ENCODE measurements around the gene TEX26. TPM values are rescaled to one million over a fixed set of nuclear protein-coding genes. Genes with fewer than 3 reads are reported as not detected.

TEX26 gene
- total RNA-seq, 2 experiments from 2014 or later, result not detected

- Histone ChIP-seq H3K9me3 (ENCODE audit: control insufficient read depth in 1 of 2, insufficient read depth in 1 of 2, low read length in 2 of 2) (peaks cover 0 to 6% of the 10 kb centered on the region in 2 experiments), H3K27ac (ENCODE audit: low read depth in 1 of 2, low read length in 2 of 2) (no peak overlapping the region), H3K4me3 (ENCODE audit: low read length) (no peak overlapping the region), H3K4me1 (ENCODE audit: insufficient read depth, low read length) (no peaks in the 10 kb centered on the region), H3K27me3 (ENCODE audit: control insufficient read depth in 1 of 2, insufficient read depth in 2 of 2, low read length in 2 of 2) (peaks cover 0 to 4% of the 10 kb centered on the region in 2 experiments), H3K36me3 (ENCODE audit: insufficient read depth, low read length) (no peaks in the 10 kb centered on the region)
- ATAC-seq (ENCODE audit: poor library complexity) (no peak), DNase-seq (no peak)
- ChIA-PET CTCF (no interaction called here), POLR2A (no interaction called here)
- H3K27me3 Mint-ChIP-seq, result peaks cover 44% of the 10 kb centered on the region
- no peaks in the 10 kb centered on the region for H3K36me3 Mint-ChIP-seq (ENCODE audit: low read depth)
- no peak overlapping the region for H3K27ac Mint-ChIP-seq
- H3K4me1 Mint-ChIP-seq (ENCODE audit: low read depth), result no peaks in the 10 kb centered on the region
- intact Hi-C loops (cut with DNase I, micrococcal nuclease), result no loop called here
- no peaks in the 10 kb centered on the region for H3K9me3 Mint-ChIP-seq
- no peak overlapping the region for H3K4me3 Mint-ChIP-seq
- no peak for TF ChIP-seq CTCF (IDR thresholded peaks at IDR 0.05)
These were observed 88.5 kb downstream of the TEX26 start for GRCh38 chr13:31020996-31021395.

- POLR2A ChIA-PET, result no interaction called here
- Mint-ChIP-seq H3K4me3 (no peak overlapping the region), H3K9me3 (no peaks in the 10 kb centered on the region), H3K4me1 (ENCODE audit: low read depth) (no peaks in the 10 kb centered on the region), H3K27me3 (peaks cover 44% of the 10 kb centered on the region), H3K36me3 (ENCODE audit: low read depth) (no peaks in the 10 kb centered on the region), H3K27ac (no peak overlapping the region)
- no peak for DNase-seq
- intact Hi-C loops (cut with DNase I, micrococcal nuclease), result no loop called here
- CTCF ChIA-PET, result no interaction called here
- no peak for TF ChIP-seq CTCF (IDR thresholded peaks at IDR 0.05)
- no peak overlapping the region for H3K27ac ChIP-seq (ENCODE audit: low read depth in 1 of 2, low read length in 2 of 2)
- no peak for ATAC-seq (ENCODE audit: poor library complexity)
- H3K36me3 ChIP-seq (ENCODE audit: insufficient read depth, low read length), result no peaks in the 10 kb centered on the region
- peaks cover 0 to 6% of the 10 kb centered on the region in 2 experiments for H3K9me3 ChIP-seq (ENCODE audit: control insufficient read depth in 1 of 2, insufficient read depth in 1 of 2, low read length in 2 of 2)
- H3K27me3 ChIP-seq (ENCODE audit: control insufficient read depth in 1 of 2, insufficient read depth in 2 of 2, low read length in 2 of 2), result peaks cover 2 to 4% of the 10 kb centered on the region in 2 experiments
- no peak overlapping the region for H3K4me3 ChIP-seq (ENCODE audit: low read length)
- H3K4me1 ChIP-seq (ENCODE audit: insufficient read depth, low read length), result no peaks in the 10 kb centered on the region
These were observed 89.9 kb downstream of the TEX26 start for GRCh38 chr13:31022288-31022895.

GRCh38 chr13:31022928-31023530 lies 90.6 kb downstream of the TEX26 start:
- DNase-seq (no peak), ATAC-seq (ENCODE audit: poor library complexity) (no peak)
- H3K4me3 Mint-ChIP-seq, result no peak overlapping the region
- peaks cover 0 to 6% of the 10 kb centered on the region in 2 experiments for H3K9me3 ChIP-seq (ENCODE audit: control insufficient read depth in 1 of 2, insufficient read depth in 1 of 2, low read length in 2 of 2)
- no peaks in the 10 kb centered on the region for H3K4me1 Mint-ChIP-seq (ENCODE audit: low read depth)
- no peaks in the 10 kb centered on the region for H3K36me3 ChIP-seq (ENCODE audit: insufficient read depth, low read length)
- peaks cover 4% of the 10 kb centered on the region in 2 experiments for H3K27me3 ChIP-seq (ENCODE audit: control insufficient read depth in 1 of 2, insufficient read depth in 2 of 2, low read length in 2 of 2)
- TF ChIP-seq CTCF (IDR thresholded peaks at IDR 0.05), result no peak
- H3K4me1 ChIP-seq (ENCODE audit: insufficient read depth, low read length), result no peaks in the 10 kb centered on the region
- CTCF ChIA-PET, result no interaction called here
- no peak overlapping the region for H3K4me3 ChIP-seq (ENCODE audit: low read length)
- H3K27ac ChIP-seq (ENCODE audit: low read depth in 1 of 2, low read length in 2 of 2), result no peak overlapping the region
- POLR2A ChIA-PET, result no interaction called here
- H3K36me3 Mint-ChIP-seq (ENCODE audit: low read depth), result no peaks in the 10 kb centered on the region
- H3K9me3 Mint-ChIP-seq, result no peaks in the 10 kb centered on the region
- H3K27ac Mint-ChIP-seq, result no peak overlapping the region
- H3K27me3 Mint-ChIP-seq, result peaks cover 38% of the 10 kb centered on the region
- intact Hi-C loops (cut with DNase I, micrococcal nuclease), result no loop called here

Other genes with a start within 250 kb of the TEX26 start
- 10 to 100 TPM; 16.5 to 19.0 TPM for gene ALOX5AP, start 197.1 kb upstream of the TEX26 start, total RNA-seq
- gene MEDAG, start 26.4 kb upstream of the TEX26 start, total RNA-seq, result not detected
- 100 to 1,000 TPM; 226 to 238 TPM for gene HSPH1, start 229.2 kb downstream of the TEX26 start, total RNA-seq